Chondrocyte (in vitro differentiated cells): ENCODE measurements around the gene SLC25A39. TPM values are rescaled to one million over a fixed set of nuclear protein-coding genes. Genes with fewer than 3 reads are reported as not detected.

Experiments used
- DNase-seq: peaks from one replicate; pipeline ENCODE4 v3.0.0; 2021; ENCODE audit warnings: mixed read lengths, low spot score
- H3K27ac Mint-ChIP-seq: one replicate; pipeline ENCODE4 v1.8.0; 2021; ENCODE audit warnings: mild to moderate bottlenecking, moderate library complexity, mixed read lengths; ENCODE audit not compliant: unreplicated experiment
- H3K27me3 Mint-ChIP-seq: 2 replicates; pipeline ENCODE4 v1.8.0; 2021; ENCODE audit warnings: low read depth, mixed read lengths
- H3K36me3 Mint-ChIP-seq: 2 replicates; pipeline ENCODE4 v1.8.0; 2021; ENCODE audit warnings: low read depth, mixed read lengths
- H3K4me1 Mint-ChIP-seq: 2 replicates; pipeline ENCODE4 v1.8.0; 2021; ENCODE audit warnings: low read depth, mild to moderate bottlenecking, mixed read lengths
- H3K4me3 Mint-ChIP-seq: one replicate; pipeline ENCODE4 v1.8.0; 2021; ENCODE audit warnings: mild to moderate bottlenecking, moderate library complexity, mixed read lengths; ENCODE audit not compliant: unreplicated experiment
- H3K9me3 Mint-ChIP-seq: 2 replicates; pipeline ENCODE4 v1.8.0; 2021; ENCODE audit warnings: low read depth, mixed read lengths
- CTCF ChIP-seq: fragments of 200-600 bp; sonication (generic); IDR thresholded peaks from 2 replicates; pipeline ENCODE4 v1.5.0; 2021; ENCODE audit warnings: antibody characterized with exemption, mild to moderate bottlenecking, moderate library complexity
- total RNA-seq: library from RNA; stranded (reverse); gene quantifications from 3 replicates; pipeline ENCODE4 v1.2.1, GENCODE V29; 2021

SLC25A39 gene
- total RNA-seq, 1 donor from 2014 or later = 84.1 TPM

GRCh38 chr17:44351961-44352827 is 27.6 kb upstream of the SLC25A39 start:
- Mint-ChIP-seq H3K36me3 (peaks cover 5% of the 10 kb centered on the region), H3K4me3 (no peak overlapping the region), H3K27ac (no peak overlapping the region), H3K9me3 (no peaks in the 10 kb centered on the region), H3K27me3 (no peaks in the 10 kb centered on the region), H3K4me1 (no peaks in the 10 kb centered on the region)
- no peak for DNase-seq
- TF ChIP-seq CTCF = no peak

DNA sequence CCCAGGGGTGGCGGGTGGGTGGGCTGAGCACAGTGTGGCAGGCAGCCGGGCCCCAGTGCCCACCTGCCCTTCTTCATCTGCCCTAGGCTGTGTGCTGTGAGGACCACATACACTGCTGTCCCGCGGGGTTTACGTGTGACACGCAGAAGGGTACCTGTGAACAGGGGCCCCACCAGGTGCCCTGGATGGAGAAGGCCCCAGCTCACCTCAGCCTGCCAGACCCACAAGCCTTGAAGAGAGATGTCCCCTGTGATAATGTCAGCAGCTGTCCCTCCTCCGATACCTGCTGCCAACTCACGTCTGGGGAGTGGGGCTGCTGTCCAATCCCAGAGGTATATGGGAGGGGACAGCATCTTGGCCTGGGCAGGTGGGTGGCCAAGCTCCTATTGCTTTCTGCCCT is 26.8 kb upstream of the SLC25A39 start:
- Mint-ChIP-seq H3K27me3 (no peaks in the 10 kb centered on the region), H3K27ac (no peak overlapping the region), H3K9me3 (no peaks in the 10 kb centered on the region), H3K4me3 (no peak overlapping the region), H3K4me1 (peaks cover under 1% of the 10 kb centered on the region), H3K36me3 (peaks cover 5% of the 10 kb centered on the region)
- DNase-seq = no peak
- TF ChIP-seq CTCF = no peak

DNA sequence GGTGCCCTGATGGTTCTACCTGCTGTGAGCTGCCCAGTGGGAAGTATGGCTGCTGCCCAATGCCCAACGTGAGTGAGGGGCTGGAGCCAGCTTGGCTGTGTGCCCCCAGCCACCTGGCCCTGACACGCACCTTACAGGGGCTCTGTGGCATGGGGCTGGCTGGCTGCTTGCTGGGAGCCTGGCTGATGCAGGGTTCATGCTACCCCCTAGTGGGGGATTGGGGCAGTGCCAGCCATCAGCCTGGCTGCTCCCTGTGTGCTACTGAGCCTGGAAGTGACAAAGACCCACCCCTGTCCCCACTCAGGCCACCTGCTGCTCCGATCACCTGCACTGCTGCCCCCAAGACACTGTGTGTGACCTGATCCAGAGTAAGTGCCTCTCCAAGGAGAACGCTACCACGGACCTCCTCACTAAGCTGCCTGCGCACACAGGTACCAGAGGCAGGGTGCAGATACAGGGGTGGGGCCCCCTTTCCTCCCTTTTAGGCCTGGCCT is 26.2 kb upstream of the SLC25A39 start:
- Mint-ChIP-seq H3K9me3 (no peaks in the 10 kb centered on the region), H3K4me3 (no peak overlapping the region), H3K4me1 (peaks cover 8% of the 10 kb centered on the region), H3K27ac (no peak overlapping the region), H3K27me3 (no peaks in the 10 kb centered on the region), H3K36me3 (peaks cover 5% of the 10 kb centered on the region)
- no peak for DNase-seq
- TF ChIP-seq CTCF = peak; percentile 83

DNA sequence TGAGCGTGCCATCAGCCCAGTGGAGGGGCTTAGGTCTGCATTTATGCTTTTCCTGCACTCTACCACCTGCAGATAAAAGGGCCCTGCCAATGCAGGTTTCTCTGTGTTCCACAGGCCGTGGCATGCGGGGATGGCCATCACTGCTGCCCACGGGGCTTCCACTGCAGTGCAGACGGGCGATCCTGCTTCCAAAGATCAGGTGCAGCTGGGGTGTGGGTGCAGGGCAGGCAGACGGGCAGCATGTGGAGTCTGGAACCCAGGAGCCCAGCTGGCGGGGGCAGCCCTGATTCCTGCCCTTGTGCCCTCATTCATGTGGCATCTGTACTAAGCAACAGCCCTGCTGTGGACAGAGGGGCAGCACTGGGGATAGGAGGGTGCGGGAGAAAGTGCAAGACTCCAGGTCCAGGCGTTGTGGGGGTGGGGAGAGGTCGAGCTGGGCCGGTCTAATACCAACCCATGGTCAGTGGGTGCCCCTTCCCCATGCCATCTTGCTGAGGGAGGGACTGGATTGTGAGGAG is 25.0 kb upstream of the SLC25A39 start:
- DNase-seq = no peak
- Mint-ChIP-seq H3K27ac (no peak overlapping the region), H3K36me3 (peaks cover 5% of the 10 kb centered on the region), H3K4me1 (peaks cover 13% of the 10 kb centered on the region), H3K4me3 (no peak overlapping the region), H3K27me3 (no peaks in the 10 kb centered on the region), H3K9me3 (no peaks in the 10 kb centered on the region)
- no peak for TF ChIP-seq CTCF

DNA sequence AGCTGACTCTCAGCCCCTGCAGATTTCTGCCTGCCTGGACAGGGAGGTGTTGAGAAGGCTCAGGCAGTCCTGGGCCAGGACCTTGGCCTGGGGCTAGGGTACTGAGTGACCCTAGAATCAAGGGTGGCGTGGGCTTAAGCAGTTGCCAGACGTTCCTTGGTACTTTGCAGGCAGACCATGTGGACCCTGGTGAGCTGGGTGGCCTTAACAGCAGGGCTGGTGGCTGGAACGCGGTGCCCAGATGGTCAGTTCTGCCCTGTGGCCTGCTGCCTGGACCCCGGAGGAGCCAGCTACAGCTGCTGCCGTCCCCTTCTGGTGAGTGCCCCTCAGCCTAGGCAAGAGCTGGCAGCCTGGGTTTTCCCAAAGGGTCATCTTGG is 24.4 kb upstream of the SLC25A39 start:
- H3K9me3 Mint-ChIP-seq = no peaks in the 10 kb centered on the region
- no peak overlapping the region for H3K4me3 Mint-ChIP-seq
- peaks cover 5% of the 10 kb centered on the region for H3K36me3 Mint-ChIP-seq

More for the DNA sequence above, 24.4 kb upstream of the SLC25A39 start:
- DNase-seq = no peak
- Mint-ChIP-seq H3K27me3 (no peaks in the 10 kb centered on the region), H3K27ac (no peak overlapping the region), H3K4me1 (peaks cover 14% of the 10 kb centered on the region)
- TF ChIP-seq CTCF = no peak
